IPS-NIHi7 (cell line): ENCODE measurements around the gene SLC6A12.
"Not testable (repeated sequence)": the region's sequence is repeated elsewhere in the genome, so short reads cannot be mapped to it uniquely, and the experiment has no call there.

Experiments
- DNase-seq: peaks from one replicate; pipeline ENCODE4 v3.0.0; 2012; ENCODE audit warnings: mixed read lengths; ENCODE audit errors: extremely low spot score

SLC6A12 gene

DNA sequence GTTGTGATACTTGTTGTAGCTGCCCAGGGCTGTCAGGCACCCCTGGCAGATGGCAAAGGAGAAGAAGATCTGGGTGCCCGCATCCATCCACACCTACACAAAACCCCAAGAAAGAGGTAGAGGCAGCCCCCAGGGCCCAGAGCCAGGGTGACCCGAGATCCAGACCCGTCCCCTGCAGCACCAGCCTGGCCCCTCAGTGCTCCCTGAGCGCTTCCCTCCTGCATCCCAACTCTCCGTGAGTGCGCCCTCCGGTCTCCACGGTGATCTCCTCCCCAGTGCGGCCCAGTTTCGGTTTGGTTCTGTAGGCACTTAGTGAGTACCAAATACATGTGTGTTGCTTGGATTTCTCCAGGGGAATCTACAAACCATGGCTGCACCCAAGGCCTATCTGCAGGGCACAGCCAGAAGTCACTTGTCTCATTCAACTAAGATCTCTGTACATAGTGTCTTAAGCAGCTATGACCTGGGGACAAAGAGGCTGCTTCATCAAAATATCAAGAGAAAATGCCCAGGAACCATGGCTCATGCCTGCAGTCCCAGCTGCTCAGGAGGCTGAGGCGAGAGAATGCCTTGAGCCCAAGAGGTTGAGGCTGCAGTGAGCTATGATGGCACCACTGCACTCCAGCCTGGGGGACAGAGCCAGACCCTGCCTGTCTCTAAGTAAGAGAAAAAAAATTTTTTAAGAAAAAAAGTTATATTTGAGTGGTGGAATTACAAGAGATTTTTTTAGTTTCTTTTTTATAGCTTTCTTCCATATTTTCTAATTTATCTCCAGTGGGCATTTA, 15.9 kb downstream of the SLC6A12 start:
- no peak for DNase-seq

DNA sequence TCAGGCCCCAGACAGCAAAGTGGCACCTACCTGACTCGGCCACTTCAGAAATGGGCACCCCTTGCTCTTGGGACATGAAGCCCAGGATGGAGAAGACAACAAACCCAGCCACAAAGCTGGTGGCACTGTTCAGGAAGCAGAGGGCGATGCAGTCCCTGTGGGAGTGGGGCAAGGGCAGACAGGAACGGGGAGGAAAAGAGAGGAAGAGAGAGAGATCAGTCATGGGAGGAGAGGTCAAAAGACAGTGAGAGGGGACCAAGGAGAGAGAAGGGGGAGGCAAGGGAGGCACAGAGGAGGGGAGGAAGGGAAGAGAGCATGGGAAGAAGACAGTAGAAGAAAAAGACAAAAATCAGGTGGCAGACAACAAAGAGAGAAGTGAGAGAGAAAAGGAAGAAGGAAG, 16.6 kb downstream of the SLC6A12 start:
- DNase-seq: no peak

DNA sequence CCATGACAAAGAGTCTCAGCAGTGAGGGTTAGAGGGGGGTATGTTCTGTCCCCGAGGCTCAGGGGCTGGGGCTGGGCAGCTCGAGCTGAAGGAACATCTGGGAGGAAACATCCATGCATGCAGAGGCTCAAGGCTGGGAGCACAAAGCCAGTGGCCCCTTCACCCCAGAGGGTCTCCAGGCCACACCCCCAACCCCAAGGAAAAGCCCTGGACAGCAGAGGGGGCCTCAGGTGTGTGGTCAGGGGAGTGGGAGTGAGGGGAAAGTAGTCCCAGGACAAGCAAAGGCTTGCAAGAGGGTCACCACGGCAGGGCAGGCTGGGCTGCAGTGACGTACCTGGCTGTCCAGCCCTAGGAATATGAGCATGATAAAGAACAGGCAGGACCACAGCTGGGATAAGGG, 17.5 kb downstream of the SLC6A12 start:
- no peak for DNase-seq

DNA sequence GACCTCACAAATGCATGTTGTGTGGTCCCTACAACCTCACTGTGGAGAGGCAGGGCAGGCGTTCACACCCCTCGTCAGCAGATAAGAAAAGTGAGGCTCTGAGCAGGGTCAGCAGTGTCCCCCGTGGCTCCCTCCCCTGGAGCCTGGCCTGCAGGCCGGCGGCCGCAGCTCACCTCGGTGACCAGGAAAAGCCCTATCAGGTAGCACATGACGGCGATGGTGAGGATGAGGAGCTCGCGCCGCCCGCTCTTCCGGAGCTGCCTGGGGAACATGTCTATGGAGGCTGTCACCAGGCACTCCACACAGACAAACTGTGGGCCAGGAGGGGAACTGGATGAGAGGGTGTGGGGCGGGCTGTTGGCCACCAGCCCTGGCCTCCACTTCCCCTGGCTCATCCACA, 18.0 kb downstream of the SLC6A12 start:
- no peak for DNase-seq

DNA sequence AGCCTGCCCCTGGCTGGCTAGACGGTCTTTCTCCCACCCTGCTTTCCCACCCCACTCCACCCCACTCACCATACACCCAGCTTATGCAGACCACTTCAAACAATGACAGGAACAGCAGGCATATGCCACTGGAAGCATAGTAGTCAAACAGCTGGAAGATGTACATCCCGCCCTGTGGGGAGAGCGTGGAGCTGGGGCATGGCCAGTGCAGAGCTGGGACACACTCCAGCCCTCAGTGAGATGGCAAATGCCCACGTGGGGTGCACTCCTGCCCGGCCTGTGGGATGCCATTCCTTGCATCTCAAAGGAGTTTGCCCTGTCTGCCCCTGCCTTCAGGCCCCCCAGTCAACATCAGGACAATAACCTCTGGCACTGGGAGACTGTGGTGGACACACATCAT, 18.8 kb downstream of the SLC6A12 start:
- no peak for DNase-seq

DNA sequence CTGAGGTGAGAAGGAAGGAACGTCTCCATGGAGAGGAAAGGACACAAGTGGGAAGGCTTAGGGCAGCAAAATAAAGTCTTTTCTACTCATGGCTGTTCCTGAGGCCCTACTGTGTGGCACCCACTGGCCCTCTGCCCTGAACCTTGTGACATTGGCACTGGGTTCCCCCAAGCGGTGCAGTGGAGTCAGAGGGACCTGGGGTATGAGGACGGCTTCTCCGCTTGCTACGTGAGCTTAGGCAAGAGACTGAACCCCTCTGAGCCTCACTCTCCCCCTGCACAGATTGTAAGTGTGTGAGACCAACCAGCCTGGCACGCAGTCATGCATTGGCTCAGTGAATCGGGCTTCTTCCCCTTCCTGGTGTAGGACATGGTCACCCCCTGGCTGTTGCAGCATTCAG, 19.7 kb downstream of the SLC6A12 start:
- no peak for DNase-seq

DNA sequence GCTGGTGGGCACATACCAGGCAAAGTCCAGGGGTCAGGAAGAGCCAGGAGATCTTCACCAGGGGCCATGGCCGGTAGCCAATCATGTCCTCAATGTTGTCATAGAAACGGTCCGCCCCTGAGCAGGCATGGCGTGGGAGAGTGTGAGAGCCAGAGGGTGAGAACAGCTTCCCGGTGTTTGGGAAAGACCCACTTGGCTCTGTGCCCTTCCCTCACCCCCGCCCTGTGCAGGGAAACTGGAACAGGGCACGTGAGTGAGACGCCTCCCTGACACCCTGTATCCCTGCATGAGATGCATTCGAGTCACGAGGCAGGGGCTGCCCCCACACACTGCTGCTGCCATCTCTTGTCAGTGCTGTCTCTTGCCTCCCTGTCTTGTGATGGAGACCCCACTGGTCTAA, 20.7 kb downstream of the SLC6A12 start:
- no peak for DNase-seq

DNA sequence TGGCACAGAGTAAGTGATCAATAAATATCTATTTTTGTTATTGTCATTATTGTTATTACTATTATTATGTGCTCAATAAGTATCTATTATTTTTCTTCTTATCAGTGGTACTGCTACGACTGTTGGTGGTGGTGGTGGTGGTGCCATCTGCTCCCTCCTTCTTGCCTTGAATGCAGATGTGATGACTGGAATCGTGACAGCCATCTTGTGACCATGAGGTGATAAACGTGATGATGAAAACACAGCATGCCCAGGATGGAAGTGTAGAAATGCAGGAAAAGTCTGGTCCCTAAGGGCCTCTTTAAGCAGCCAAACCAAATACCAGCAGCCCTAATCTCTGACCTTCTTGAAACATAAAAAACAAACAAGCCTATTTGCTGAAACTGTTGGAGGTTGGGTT, 22.4 kb downstream of the SLC6A12 start:
- no peak for DNase-seq

DNA sequence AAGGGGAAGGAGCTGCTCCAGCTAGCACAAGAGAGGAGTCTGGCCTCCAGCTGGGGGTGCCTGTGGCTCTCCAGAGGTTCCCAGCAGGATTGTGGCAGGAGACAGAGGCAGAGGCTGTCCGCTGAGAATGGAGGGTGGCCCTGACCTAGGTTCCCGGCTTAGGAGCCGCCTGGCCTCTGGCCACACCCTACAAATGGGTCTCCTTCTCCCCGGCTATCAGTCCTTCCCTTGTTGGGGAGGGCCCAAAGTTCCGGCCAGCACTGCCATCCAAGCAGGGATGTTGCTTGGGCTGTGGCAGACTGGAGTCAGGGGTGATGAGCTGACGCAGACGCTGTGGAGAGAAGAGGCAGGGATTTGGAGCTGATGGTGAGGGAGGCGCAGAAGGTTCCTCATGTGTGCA, 23.1 kb downstream of the SLC6A12 start:
- DNase-seq: no peak

DNA sequence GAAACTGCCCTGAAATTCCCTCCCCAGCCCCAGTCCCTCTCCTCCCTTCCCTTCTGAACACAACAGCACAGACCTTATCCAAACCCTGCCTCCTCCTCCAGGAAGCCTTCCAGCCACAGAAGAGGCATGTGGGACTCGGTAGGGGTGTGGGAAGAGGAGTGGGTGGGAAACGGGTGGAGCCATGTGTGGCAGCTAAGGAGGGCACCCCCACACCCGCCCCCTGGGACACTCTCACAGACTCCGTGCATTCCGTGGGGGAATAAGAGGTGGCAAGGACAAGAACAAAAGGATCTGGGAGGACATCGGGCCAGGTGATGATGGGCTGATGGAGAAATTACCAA, 24.4 kb downstream of the SLC6A12 start:
- DNase-seq: no peak

DNA sequence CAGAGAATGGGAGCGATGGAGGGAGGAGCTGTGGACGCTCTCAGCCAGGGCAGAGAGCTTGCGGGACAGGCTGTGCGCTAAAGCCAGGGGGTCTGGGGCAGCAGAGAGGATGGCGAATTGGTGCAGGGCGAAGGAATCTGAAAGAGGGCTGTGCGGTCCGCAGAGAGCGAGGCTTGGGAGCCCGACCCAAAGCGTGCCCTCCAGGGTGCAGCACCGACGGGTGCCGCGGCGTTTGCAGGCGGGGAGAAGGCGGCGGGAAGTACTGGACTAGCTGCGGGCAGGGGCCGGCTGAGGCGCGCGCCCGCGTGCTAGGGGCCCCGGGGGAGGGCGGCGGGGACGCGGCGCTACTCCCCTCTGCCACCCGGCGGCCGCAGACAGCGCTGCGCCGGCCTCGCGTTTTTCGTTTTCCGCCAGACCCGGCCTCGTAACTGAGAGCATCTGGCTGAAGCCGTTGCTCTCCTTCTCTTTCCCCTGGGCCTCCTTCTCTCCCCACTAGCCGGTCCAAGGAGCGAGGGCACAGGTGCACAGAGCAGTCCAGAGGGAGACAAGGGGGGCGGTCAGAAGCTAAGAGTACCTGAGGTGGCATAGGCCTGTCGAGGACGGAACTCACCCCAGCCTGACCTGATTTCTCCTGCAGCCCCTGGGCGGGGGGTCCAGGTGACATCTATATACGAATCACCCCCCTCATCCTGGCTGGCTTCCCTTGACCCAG, 24.9 kb downstream of the SLC6A12 start:
- DNase-seq: peak; percentile 95

DNA sequence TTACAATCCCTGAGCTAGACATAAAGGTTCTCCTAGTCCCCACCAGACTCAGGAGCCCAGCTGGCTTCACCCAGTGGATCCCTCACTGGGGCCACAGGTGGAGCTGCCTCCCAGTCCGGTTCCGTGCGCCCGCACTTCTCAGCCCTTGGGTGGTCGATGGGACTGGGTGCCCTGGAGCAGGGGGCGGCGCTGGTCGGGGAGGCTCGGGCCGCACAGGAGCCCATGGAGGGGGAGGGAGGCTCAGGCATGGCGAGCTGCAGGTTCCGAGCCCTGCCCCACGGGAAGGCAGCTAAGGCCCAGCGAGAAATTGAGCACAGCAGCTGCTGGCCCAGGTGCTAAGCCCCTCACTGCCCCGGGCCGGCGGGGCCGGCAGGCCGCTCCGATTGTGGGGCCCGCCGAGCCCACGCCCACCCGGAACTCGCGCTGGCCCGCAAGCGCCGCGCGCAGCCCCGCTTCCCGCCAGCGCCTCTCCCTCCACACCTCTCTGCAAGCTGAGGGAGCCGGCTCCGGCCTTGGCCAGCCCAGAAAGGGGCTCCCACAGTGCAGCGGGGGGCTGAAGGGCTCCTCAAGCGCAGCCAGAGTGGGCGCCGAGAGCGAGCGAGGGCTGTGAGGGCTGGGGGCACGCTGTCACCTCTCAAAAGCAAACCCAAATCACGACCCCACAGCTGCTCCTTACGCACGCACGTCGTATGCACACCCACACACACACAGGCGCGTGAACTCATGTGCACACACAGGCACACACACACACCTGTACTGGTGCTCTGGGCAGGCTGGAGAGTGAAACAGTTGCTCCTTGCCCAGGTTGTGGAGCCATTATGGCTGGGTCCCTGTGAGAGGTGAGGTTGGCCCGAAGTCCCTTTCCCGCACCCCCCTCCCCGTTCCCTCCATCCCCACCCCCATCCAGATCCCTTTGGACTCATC, 25.7 kb downstream of the SLC6A12 start:
- not testable (repeated sequence) for DNase-seq

DNA sequence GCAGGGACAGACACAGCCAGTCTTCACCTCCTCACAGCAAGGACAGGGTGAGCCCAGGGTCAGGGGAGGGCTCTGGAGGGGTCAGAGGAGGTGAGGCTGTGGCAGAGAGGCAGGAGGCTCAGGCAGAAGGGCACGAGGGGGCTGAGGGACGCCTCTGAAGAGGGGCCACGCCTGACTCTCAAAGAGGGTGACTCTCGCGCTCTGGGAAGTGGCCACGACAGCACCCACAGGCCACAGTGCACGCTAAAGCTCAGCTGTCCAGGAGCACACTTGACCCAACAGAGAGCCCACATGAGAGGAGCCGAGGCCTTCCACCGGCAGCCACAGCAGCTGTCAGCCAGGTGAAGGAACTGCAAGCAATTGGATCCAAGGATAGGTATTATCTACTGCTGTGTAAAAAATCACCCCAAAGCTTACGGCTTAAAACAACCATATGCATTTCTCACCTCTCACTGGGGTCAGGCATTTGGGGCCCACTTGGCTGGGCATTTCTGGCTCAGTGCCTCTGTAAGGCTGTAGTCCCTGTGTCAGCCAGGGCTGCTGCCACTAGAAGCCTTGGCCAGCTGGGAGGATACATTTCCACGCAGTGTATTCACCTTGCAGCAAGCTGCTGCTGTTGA, 27.8 kb downstream of the SLC6A12 start:
- no peak for DNase-seq

DNA sequence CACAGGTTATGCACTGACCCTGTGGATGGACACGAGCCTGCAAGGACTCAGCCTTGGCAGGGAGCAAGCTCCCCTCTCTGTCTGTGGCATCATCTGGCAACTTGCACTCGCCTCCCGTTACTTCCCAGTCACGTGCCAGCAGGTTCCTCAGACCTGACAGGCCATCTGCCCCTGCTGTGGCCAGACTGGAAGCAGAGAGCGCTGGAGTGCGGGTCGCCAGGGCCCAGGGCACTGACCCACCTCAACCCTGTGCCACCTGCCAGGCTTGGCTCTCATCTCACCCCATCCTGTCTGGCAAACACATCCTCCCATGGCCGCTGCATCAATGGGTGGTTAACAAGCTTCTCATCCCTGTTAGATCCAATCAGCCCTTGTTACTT, 28.4 kb downstream of the SLC6A12 start:
- DNase-seq: no peak

DNA sequence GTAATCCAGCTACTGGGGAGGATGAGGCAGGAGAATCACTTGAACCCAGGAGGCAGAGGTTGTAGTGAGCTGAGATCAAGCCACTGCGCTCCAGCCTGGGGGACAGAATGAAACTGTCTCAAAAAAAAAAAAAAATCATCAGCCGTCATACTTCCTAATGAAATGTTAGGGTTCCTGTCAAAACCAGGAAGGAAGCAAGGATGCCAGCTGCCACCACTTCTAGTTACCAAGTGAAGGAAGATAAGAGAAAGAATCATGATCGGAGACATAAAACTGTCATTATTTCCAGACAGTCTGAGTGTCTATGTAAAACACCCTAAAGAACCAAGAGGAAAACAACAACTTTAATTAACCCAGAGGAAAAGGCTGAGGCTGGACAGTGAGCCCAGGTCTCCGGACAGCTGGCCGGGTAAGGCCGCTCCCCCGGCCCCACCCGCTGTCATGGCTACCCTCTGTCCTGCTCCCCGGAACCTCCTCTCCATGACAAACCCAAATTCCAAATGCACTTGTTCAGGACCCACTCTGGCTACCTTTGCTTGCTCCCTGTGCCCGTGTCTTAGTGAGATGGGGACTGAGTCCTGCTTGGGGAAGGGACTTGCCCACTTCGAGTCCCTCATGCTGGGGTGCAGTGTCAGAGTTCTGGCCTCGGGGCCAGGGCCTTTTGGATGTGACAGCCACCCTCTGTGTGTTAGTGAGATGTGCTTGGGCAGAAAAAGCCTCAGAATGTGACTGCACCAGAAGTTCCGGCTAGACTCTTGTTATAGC, 29.0 kb downstream of the SLC6A12 start:
- DNase-seq: no peak

DNA sequence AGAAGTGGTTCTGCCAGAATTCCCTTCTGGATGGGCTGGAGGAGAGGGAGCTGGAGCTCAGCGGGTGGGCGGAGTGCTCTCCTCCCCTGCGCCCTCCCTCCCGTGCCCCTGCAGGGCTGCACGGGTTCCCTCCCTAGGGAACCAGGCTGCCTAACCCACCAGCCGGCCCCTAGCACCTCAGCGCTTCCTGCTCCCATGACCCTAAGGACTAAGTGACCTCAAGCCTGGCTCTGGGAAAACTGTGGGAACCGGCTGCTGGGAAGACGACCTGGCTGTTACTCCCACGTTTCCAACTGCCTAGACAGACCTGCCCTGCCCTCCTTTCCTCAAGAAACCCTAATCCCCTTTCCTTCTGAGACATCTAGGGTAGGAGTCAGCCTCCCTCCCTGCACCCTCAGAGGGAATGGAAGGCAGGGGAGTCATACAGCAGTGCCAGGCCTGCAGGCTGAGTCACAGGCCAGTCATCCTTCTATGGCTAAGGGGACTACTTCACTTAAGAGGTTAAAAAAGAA, 31.5 kb downstream of the SLC6A12 start:
- no peak for DNase-seq

DNA sequence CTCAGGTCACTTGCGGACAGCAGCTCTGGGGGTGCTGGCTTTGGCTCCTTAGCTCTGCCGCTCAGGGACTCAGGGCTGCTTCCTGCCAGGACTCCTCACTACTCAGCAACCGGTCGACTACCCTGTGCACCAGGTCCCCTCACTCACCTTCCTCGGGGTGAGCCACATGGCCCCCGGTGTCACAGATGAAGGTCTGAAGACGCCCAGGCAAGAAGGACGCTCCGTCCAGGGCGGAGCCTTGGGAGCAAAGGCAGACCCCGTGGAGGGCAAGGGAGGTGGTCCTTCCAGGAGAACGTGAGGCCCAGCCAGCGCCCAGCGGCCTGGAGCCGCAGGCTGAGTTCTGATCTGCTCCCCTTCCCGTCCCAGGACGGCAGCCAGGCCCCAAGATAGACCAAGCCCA, 32.0 kb downstream of the SLC6A12 start:
- DNase-seq: no peak

DNA sequence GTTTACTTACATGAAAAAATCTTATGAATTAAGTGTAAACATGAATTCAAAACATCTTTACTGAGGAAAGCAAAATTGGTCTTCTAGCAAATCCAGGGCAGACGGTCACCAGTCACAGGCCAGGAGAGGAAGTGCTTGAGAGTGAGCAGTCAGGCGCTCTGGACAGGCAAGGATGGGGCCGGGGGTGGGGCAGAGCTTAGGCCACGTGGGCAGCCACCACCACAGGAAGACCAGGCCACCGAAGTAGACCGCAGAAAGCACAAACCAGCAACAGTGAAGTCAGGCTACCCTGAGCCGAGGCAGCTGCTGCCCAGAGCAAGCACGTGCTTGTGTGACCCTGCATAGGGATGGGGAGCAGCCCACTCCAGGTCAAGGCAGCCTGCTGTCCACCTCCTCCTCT, 33.5 kb downstream of the SLC6A12 start:
- no peak for DNase-seq

DNA sequence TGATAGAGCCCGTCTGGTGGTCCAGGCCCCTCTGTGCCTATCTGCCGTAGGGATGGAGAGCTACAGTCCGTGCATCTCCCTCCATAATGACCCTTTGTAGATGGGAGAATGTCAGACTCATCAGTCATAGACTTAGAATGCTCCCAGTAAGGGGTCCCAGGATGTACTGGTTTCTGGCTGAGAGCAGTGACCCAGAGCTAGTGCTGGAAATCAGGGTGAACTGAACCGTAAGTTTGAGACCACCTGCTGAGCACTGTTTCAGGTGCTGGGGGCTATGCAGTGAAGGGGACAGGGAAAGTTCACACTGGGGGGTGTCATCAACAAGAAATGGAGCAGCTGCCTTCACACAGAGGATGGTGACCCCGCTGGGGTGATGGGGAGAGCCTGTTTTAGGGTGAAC, 34.1 kb downstream of the SLC6A12 start:
- no peak for DNase-seq

DNA sequence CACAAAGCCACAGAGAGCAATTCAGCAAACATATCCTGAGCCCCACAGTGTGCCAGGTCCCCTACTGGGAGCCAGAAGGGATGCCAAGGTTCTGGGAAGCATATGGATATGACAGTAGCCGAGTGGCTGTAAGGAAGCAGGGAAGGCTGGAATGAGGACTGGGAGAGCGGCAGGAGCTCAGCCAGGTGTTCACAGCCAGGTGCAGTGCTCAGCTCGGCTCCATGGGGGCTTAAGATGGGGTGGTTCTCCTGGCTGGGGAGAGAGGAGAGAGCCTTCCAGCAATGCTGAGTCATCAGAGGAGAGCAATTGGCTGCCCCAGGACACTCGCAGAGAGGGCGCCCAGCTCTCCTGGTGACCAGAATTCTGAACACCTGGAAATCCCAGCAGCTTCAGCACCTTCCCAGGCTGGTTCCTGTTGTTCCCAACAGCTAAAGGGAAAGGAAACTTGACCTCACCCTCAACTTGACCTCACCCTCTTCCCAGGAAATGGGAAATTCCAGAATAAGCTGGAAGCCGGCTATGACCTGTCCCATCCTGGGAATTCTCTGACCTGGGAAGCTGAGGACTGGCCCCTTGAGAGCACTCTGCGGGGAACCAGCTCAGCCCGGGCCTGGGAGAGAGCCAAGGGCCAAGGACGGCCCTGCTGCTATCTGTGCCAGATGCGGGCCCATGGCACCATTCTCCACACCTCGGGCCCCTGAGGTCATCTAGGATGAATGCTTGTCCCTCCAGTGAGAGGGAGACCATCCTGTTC, 34.6 kb downstream of the SLC6A12 start:
- no peak for DNase-seq

DNA sequence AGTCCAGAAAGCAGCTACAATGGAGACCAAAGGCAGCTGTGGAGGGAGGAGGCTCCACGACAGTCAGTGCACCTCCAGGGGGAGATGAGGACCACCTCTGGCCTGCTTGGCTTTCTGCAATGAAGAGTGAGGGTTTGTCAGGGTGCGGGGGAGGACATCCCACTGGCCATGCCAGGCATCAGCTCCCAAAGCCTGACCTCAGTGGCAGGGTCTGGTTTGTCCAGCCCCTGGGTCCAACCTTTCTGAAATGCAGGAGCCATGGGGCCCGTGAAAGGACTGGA, 35.2 kb downstream of the SLC6A12 start:
- no peak for DNase-seq
